SK-N-SH (cell line): ENCODE data around the gene MARS1. TPM values are rescaled to one million over a fixed set of nuclear protein-coding genes. Genes with fewer than 3 reads are reported as not detected.

Experiments
- CTCF ChIA-PET: fragments of 300-600, 350-600 bp; formaldehyde crosslinking; extraction: SDS; loops from one replicate; lab custom pipeline; 2021; lab: Yijun Ruan, JAX
- POLR2A ChIA-PET: fragments of 350-600 bp; sonication (Branson Sonifier 250); formaldehyde crosslinking; extraction: SDS; loops from one replicate; lab custom pipeline; 2020; ENCODE audit warnings: antibody characterized with exemption, inconsistent platforms; lab: Yijun Ruan, JAX
- DNase-seq: peaks from one replicate; pipeline ENCODE4 v3.0.0; 2012
- H2AFZ ChIP-seq: fragments of 200-600 bp; sonication (generic); 2 replicates; pipeline ENCODE4 v1.8.1; 2016; ENCODE audit warnings: antibody characterized with exemption, mild to moderate bottlenecking, low read depth
- H3F3A ChIP-seq: fragments of 200-600 bp; sonication (generic); replicated peaks from 2 replicates; pipeline ENCODE3; 2016; ENCODE audit warnings: antibody characterized with exemption, mild to moderate bottlenecking; ENCODE audit not compliant: insufficient read depth
- H3K27ac ChIP-seq, 2 experiments: fragments of 200-500 bp in 1 of 2; fragments of 200-600 bp in 1 of 2; sonication (Bioruptor generic) in 1 of 2; sonication (generic), shearing (Covaris generic) in 1 of 2; 2 replicates each; pipeline versions ENCODE4 v1.5.1 to v1.6.1; 2014 to 2016; ENCODE audit warnings: low read depth in 2 of 2, inconsistent platforms in 1 of 2, low read length in 1 of 2, mild to moderate bottlenecking in 1 of 2, mixed read lengths in 1 of 2
- H3K27me3 ChIP-seq: fragments of 200-600 bp; sonication (generic), shearing (Covaris generic); 2 replicates; pipeline ENCODE4 v1.6.1; 2016; ENCODE audit warnings: mixed run types; ENCODE audit not compliant: insufficient read depth
- H3K36me3 ChIP-seq, 2 experiments: fragments of 200-500 bp in 1 of 2; fragments of 200-600 bp in 1 of 2; sonication (Bioruptor generic) in 1 of 2; sonication (generic) in 1 of 2; replicated peaks in 1 of 2; 2 replicates each; pipeline versions ENCODE3 to v1.5.1; 2014 to 2016; ENCODE audit warnings: low read length in 1 of 2, mild to moderate bottlenecking in 1 of 2; ENCODE audit not compliant: insufficient read depth in 2 of 2, control insufficient read depth in 1 of 2
- H3K4me1 ChIP-seq, 2 experiments: fragments of 200-500 bp in 1 of 2; fragments of 200-600 bp in 1 of 2; sonication (Bioruptor generic) in 1 of 2; sonication (generic), shearing (Covaris generic) in 1 of 2; 2 replicates each; pipeline versions ENCODE4 v1.5.1 to v1.6.1; 2014 to 2016; ENCODE audit warnings: low read depth in 1 of 2, low read length in 1 of 2, mixed run types in 1 of 2; ENCODE audit not compliant: insufficient read depth in 2 of 2, control insufficient read depth in 1 of 2
- H3K4me2 ChIP-seq: fragments of 200-600 bp; sonication (generic), shearing (Covaris generic); 2 replicates; pipeline ENCODE4 v1.6.1; 2017; ENCODE audit warnings: mixed run types
- H3K4me3 ChIP-seq, 2 experiments: fragments of 200-500 bp in 1 of 2; fragments of 200-600 bp in 1 of 2; sonication (Bioruptor generic) in 1 of 2; sonication (generic), shearing (Covaris generic) in 1 of 2; 2 replicates each; pipeline versions ENCODE4 v1.5.1 to v1.8.1; 2014 to 2016; ENCODE audit warnings: low read depth in 2 of 2, inconsistent platforms in 1 of 2, low read length in 1 of 2, mild to moderate bottlenecking in 1 of 2, mixed read lengths in 1 of 2, moderate library complexity in 1 of 2
- H3K79me2 ChIP-seq: fragments of 200-600 bp; sonication (generic); 2 replicates; pipeline ENCODE4 v1.8.1; 2017; ENCODE audit warnings: mild to moderate bottlenecking; ENCODE audit not compliant: insufficient read depth
- H3K9ac ChIP-seq: fragments of 200-600 bp; sonication (generic); 2 replicates; pipeline ENCODE4 v1.6.1; 2017; ENCODE audit warnings: mixed run types
- H3K9me2 ChIP-seq: fragments of 200-600 bp; sonication (generic); 2 replicates; pipeline ENCODE4 v1.6.1; 2017; ENCODE audit warnings: mixed run types
- H3K9me3 ChIP-seq: fragments of 200-600 bp; sonication (generic); 2 replicates; pipeline ENCODE4 v1.6.1; 2017; ENCODE audit warnings: mixed run types, mild to moderate bottlenecking, moderate library complexity
- H4K20me1 ChIP-seq: fragments of 200-600 bp; sonication (generic); 2 replicates; pipeline ENCODE4 v1.6.1; 2017; ENCODE audit warnings: mild to moderate bottlenecking, mixed run types; ENCODE audit not compliant: insufficient read depth
- CHD2 ChIP-seq: fragments of 150-350 bp; IDR thresholded peaks from 2 replicates; pipeline ENCODE4 v1.6.1; 2018; ENCODE audit warnings: low read length; ENCODE audit not compliant: partially characterized antibody
- ELF1 ChIP-seq: IDR thresholded peaks from 2 replicates; pipeline ENCODE4 v1.4.0; 2012
- EZH2phosphoT487 ChIP-seq: fragments of 200-600 bp; sonication (generic); IDR thresholded peaks from 2 replicates; pipeline ENCODE4 v1.6.1; 2017; ENCODE audit warnings: low read depth, mixed run types, mild to moderate bottlenecking, antibody characterized with exemption, moderate library complexity, borderline replicate concordance
- JUND ChIP-seq: IDR thresholded peaks from 2 replicates; pipeline ENCODE4 v1.4.0; 2012
- MXI1 ChIP-seq: IDR thresholded peaks from 2 replicates; pipeline ENCODE4 v1.6.1; 2012; ENCODE audit warnings: mild to moderate bottlenecking, low read depth, low read length, improper control_type of control experiment
- POLR2AphosphoS5 ChIP-seq: IDR thresholded peaks from 2 replicates; pipeline ENCODE4 v1.6.1; 2012; ENCODE audit warnings: low read depth, low read length
- RAD21 ChIP-seq: IDR thresholded peaks from 2 replicates; pipeline ENCODE4 v1.6.1; 2012; ENCODE audit warnings: mild to moderate bottlenecking, low read length
- SIN3A ChIP-seq: IDR thresholded peaks from 2 replicates; pipeline ENCODE4 v1.6.1; 2012; ENCODE audit warnings: low read depth, mild to moderate bottlenecking, low read length, moderate library complexity, borderline replicate concordance
- TAF1 ChIP-seq: IDR thresholded peaks from 2 replicates; pipeline ENCODE4 v1.6.1; 2012; ENCODE audit warnings: low read depth, mild to moderate bottlenecking, low read length, moderate library complexity, borderline replicate concordance
- TCF12 ChIP-seq: IDR thresholded peaks from 2 replicates; pipeline ENCODE4 v1.4.0; 2012
- WGBS: methylation state at CpG from one replicate; pipeline ENCODE4 v1.1.6; 2017; ENCODE audit warnings: low lambda C conversion rate; 5-methylcytosine and 5-hydroxymethylcytosine counted together
- polyA plus RNA-seq, 3 experiments: library from polyadenylated mRNA; depleted of rRNA; stranded (reverse); fragments of >200 nt; gene quantifications; 2 replicates each; pipeline ENCODE4 v1.2.3, GENCODE V29; 2012
- TF ChIP-seq, protein P1 (sequence below): IDR thresholded peaks from 2 replicates; pipeline ENCODE4 v1.4.0; 2012; ENCODE audit warnings: low read depth, borderline replicate concordance
- TF ChIP-seq, protein P2 (sequence below): fragments of 200-600 bp; sonication (generic); IDR thresholded peaks from 2 replicates; pipeline ENCODE4 v1.6.1; 2017; ENCODE audit warnings: antibody characterized with exemption, mild to moderate bottlenecking, moderate library complexity
- TF ChIP-seq, protein P3 (sequence below): IDR thresholded peaks from 2 replicates; pipeline ENCODE4 v1.4.0; 2012; ENCODE audit warnings: low read depth, borderline replicate concordance

MARS1 gene
- polyA plus RNA-seq, 1 of the 3 experiments (the other 2 are of a cell fraction) = 158 TPM

DNA sequence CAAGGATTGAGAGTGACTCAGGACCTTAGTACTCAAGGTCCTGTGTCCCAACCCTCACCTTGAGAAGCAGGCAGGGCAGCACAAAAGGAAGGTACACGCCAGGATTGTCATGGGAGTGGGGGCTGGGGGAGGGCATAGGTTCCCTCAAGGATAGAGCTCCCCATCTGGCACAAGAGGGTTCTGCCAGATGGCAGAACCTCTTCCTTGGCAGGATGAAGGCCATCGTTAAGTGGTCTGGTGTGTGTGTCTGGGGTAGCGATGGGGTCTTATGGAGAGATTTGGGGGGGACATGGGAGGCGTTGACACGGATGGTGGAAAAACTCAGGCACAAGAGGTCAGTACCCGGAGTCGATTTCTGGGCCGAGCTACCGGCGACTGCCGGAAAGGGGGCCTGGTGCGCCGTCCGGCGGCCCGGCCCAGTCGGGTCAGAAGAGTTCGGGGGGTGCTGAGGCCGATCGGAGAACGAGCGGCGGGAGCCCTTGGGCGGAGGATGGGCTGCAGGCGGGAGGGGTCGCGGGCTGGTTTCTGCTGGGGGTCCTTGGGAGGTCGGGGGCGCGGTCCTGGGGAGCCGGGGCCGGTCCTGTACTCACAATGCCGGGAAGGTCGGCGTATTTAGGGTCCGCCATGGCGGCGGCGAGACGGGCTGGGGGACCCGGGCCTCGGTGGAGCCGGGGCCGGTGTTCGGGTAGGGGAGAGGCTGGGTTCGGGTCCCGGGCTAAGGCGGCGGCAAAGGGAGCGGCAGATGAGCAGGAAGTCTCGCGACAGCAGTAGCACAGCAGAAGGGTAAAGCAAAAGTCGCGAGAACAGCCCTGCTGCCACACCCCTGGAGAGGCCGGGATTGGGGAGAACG, 58.8 kb downstream of the MARS1 start, which contains the start of gene DCTN2:
TSS of gene DCTN2 (minus strand) at position 755 of the 850 bp plus-strand sequence. CDS start at position 626, 129 bp downstream.
- TF ChIP-seq, protein P1, sequence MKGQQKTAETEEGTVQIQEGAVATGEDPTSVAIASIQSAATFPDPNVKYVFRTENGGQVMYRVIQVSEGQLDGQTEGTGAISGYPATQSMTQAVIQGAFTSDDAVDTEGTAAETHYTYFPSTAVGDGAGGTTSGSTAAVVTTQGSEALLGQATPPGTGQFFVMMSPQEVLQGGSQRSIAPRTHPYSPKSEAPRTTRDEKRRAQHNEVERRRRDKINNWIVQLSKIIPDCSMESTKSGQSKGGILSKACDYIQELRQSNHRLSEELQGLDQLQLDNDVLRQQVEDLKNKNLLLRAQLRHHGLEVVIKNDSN = no peak
- peak; percentile 37; the same call in 1 of the 2 replicates for TF ChIP-seq TAF1
- TF ChIP-seq, protein P2, sequence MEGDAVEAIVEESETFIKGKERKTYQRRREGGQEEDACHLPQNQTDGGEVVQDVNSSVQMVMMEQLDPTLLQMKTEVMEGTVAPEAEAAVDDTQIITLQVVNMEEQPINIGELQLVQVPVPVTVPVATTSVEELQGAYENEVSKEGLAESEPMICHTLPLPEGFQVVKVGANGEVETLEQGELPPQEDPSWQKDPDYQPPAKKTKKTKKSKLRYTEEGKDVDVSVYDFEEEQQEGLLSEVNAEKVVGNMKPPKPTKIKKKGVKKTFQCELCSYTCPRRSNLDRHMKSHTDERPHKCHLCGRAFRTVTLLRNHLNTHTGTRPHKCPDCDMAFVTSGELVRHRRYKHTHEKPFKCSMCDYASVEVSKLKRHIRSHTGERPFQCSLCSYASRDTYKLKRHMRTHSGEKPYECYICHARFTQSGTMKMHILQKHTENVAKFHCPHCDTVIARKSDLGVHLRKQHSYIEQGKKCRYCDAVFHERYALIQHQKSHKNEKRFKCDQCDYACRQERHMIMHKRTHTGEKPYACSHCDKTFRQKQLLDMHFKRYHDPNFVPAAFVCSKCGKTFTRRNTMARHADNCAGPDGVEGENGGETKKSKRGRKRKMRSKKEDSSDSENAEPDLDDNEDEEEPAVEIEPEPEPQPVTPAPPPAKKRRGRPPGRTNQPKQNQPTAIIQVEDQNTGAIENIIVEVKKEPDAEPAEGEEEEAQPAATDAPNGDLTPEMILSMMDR = peak; percentile 25
- no peak for TF ChIP-seq EZH2phosphoT487
- peak; percentile 100 for TF ChIP-seq CHD2
- no peak for TF ChIP-seq TCF12
- TF ChIP-seq, protein P3, sequence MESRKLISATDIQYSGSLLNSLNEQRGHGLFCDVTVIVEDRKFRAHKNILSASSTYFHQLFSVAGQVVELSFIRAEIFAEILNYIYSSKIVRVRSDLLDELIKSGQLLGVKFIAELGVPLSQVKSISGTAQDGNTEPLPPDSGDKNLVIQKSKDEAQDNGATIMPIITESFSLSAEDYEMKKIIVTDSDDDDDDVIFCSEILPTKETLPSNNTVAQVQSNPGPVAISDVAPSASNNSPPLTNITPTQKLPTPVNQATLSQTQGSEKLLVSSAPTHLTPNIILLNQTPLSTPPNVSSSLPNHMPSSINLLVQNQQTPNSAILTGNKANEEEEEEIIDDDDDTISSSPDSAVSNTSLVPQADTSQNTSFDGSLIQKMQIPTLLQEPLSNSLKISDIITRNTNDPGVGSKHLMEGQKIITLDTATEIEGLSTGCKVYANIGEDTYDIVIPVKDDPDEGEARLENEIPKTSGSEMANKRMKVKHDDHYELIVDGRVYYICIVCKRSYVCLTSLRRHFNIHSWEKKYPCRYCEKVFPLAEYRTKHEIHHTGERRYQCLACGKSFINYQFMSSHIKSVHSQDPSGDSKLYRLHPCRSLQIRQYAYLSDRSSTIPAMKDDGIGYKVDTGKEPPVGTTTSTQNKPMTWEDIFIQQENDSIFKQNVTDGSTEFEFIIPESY = peak; percentile 98
- peak; percentile 93; the same call in 1 of the 2 replicates for TF ChIP-seq SIN3A
- TF ChIP-seq ELF1 = peak; percentile 34; the same call in 1 of the 2 replicates
- 0 out of 2 replicates have a peak, but pooled peaks have one; percentile 21 for TF ChIP-seq MXI1
- peak; percentile 24 for TF ChIP-seq RAD21
- TF ChIP-seq JUND = no peak
- peak; percentile 61; the same call in 1 of the 2 replicates for TF ChIP-seq POLR2AphosphoS5
- Histone ChIP-seq H2AFZ (peak within 1 kb of the TSS; percentile 93), H3K27ac (peak within 1 kb of the TSS; percentile 55 to 67; a peak in 3 of 4 replicates), H3K9me2 (no peaks in the 10 kb centered on the region), H4K20me1 (peaks cover 17% of the 10 kb centered on the region), H3K9me3 (no peaks in the 10 kb centered on the region), H3K79me2 (peaks cover 70% of the 10 kb centered on the region), H3K4me2 (peak within 1 kb of the TSS; percentile 97), H3K4me1 (peaks cover 16 to 23% of the 10 kb centered on the region in 2 experiments), H3K36me3 (peaks cover 6 to 22% of the 10 kb centered on the region in 2 experiments), H3K9ac (peak within 1 kb of the TSS; percentile 95), H3K27me3 (no peaks in the 10 kb centered on the region), H3F3A (peaks cover 22% of the 10 kb centered on the region), H3K4me3 (peak within 1 kb of the TSS; percentile 84 to 86)
- POLR2A ChIA-PET = interaction anchor here (0.5 to 2.6 kb wide), 6 partner anchors 9 to 1364 kb away, joined by 3 to 13 read pairs (median 4); partner anchors contain the start of genes ARHGEF25 and DDIT3
- peak; percentile 97 for DNase-seq
- WGBS = 2% methylated on average over 39 of the region's 56 CpGs
- CTCF ChIA-PET = interaction anchor here (1.0 to 2.3 kb wide), 7 partner anchors 11 to 309 kb away, joined by 3 to 10 read pairs (median 4); partner anchors contain the start of genes B4GALNT1 and DDIT3
